Subcutaneous adipose tissue (tissue), 4 donors: ENCODE data around the gene TOB1. TPM values are rescaled to one million over a fixed set of nuclear protein-coding genes. Genes with fewer than 3 reads are reported as not detected.

Experiments used
- total RNA-seq, 4 donors: library from RNA; depleted of rRNA; stranded (reverse); fragments of >200 nt; gene quantifications; one replicate each; pipeline ENCODE4 v1.1.0, GENCODE V29; 2016
- TF ChIP-seq, protein P1 (sequence below): fragments of 450-650 bp; IDR thresholded peaks from one replicate; pipeline ENCODE4 v1.5.1; 2016; ENCODE audit warnings: low read depth, mild to moderate bottlenecking, control low read depth, antibody characterized with exemption, moderate library complexity

Gene TOB1
- total RNA-seq, 4 donors from 2014 or later, result 19.5 to 67.2 (median 24.5) TPM

DNA sequence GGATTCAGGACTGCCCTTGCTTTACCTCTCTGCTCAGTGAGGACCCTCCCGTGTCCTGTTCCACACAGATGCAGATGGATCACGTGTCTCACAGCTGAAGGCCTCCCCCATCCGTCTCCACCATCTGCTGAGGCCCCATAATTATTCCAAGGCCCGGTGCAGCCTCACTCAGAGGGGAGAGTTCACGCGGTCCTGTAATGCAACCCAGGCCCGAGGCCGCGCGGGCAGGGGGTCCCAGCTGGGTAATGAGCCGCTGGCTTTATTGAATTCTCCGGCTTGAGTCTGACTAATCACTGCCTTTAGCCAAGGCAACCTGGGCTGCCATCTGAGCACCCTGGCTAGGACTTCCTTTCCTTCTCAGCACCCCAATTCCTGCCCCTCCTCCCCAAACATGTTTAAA, 35.2 kb downstream of the TOB1 start:
- TF ChIP-seq, protein P1, sequence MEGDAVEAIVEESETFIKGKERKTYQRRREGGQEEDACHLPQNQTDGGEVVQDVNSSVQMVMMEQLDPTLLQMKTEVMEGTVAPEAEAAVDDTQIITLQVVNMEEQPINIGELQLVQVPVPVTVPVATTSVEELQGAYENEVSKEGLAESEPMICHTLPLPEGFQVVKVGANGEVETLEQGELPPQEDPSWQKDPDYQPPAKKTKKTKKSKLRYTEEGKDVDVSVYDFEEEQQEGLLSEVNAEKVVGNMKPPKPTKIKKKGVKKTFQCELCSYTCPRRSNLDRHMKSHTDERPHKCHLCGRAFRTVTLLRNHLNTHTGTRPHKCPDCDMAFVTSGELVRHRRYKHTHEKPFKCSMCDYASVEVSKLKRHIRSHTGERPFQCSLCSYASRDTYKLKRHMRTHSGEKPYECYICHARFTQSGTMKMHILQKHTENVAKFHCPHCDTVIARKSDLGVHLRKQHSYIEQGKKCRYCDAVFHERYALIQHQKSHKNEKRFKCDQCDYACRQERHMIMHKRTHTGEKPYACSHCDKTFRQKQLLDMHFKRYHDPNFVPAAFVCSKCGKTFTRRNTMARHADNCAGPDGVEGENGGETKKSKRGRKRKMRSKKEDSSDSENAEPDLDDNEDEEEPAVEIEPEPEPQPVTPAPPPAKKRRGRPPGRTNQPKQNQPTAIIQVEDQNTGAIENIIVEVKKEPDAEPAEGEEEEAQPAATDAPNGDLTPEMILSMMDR, result no peak

DNA sequence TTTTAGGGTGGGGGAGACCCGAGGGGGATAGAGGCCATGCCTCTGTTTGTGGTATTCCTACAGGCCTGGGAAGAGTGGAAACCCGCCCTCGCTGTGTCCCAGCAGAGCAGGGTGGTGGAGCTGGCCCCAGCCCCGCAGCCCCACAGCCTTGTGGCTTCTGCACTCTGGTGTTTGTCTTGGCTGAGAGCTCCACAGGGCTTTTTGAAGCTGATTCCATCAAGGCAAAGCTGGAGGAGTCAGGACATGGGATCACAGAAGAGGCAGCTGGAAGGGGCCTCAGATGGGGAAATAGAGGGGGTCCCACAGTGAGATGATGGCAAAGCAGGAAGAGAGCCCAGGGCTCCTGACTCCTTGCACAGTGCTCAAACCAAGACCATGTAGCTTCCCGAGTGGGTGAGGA, 35.8 kb downstream of the TOB1 start:
- TF ChIP-seq, protein P1, result no peak

DNA sequence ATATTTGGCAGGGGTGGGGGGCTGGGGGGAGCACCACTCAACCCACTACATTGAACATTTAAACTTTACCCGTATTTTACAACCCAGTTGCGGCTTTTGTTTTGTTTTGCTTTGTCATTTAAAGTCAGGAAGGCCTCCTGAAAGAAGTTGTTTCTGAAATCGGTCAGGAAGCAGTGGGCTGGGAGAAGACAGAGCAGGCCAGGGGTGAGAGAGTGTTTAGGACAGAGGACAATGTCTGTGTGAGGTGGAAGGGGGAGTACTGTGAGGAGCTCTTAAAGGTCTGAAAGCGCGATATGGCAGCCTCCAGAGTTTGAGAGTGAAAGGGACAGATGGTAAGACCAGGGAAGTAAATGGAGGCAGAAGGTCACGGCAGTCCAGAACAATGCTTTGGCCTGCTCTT, 36.8 kb downstream of the TOB1 start:
- TF ChIP-seq, protein P1, result no peak

DNA sequence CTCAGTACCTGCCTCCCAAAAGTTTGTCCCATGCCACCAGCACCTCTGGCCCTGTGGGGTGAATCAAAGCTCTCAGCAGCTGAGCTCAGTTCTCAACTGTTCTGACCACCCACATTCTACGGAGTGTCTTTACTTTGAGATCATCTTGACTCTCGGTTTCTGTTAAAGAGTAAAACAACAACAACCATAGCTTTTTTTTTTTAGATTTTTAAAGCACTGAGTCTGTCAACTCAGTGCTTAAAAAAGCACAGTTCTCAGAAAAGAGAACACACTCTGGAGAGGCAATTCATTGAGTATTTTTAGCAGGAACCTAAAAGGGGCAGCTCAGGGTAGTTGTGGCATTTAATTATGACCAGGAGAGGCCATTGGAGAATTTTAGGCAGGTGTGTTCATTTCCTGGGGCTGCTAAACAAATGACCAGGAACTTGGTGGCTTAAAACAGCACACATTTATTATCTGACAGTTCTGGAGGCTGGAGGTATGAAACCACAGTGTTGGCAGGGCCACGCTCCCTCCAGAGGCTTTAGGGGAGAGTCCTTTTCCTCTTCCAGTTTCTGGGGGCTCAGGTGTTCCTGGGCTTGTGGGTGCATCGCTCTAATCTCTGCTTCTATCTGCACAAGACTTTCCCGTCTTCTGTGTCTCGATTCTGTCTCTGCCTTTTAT, 37.5 kb downstream of the TOB1 start:
- TF ChIP-seq, protein P1, result no peak

DNA sequence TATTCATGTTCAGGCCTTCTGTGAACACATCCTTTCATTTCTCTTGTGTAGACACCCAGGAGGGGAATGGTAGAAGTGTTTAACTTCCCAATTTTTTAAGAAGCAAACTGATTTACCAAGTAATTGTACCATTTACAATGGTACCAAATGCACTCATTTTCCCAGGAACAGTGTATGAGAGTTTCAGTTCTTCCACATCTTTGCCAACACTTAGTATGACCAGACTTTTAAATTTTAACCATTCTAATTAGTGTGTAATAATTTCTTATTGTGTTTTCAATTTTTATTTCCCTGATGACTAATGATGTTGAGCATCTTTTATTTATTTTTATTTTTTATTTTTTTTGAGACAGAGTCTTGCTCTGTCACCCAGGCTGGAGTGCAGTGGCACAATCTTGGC, 41.0 kb downstream of the TOB1 start:
- TF ChIP-seq, protein P1, result no peak

DNA sequence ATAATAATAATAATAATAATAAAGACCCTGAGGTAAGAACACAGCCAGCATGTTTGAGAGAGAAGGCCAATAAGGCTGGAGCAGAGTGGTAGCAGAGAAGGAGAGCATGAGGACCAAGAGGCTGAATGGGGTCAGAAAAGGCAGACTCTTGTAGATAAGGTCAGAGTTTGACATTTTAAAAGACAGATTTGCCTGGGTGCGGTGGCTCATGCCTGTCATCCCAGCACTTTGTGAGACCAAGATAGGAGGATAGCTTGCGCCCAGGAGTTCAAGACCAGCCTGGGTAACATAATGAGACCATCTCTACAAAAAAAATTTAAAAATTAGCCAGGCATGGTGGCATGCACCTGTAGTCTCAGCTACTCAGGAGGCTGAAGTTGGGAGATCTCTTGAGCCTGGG, 41.7 kb downstream of the TOB1 start:
- TF ChIP-seq, protein P1, result no peak

DNA sequence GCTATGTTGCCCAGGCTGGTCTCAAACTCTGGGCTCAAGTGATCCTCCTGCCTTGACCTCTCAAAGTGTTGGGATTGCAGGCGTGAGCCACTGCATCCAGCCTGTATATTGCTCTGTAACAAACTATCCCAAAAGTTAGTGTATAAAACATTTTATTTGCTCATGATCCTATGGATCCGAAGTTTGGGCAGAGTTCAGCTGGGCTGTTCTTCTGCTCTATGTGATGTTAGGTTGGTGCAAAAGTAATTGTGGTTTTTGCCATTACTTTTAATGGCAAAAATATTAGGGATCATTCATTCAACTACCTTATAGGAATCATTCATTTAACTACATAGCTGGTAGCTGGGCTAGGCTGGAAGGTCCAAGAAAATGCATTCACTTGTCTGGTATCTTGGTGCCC, 43.6 kb downstream of the TOB1 start:
- TF ChIP-seq, protein P1, result no peak
